ENCODE data around the gene TBC1D12.

DNA sequence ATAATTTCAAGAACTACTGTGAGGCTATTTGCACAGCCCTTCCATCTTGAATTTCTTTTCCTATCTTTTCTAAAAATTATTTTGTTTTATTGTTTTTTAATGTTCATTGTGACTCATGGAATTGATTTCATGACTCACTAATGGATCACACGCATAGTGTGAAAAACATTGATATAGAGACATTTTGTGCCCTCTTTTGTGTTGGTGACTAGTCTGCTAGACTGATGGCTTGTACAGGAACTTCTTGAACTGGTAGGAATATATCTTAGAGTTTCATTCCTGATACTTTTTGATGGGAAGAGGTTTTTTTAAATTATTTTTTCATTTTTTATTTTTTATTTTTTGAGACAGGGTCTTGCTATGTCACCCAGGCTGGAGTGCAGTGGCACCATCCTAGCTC lies 27.0 kb upstream of the TBC1D12 start:
- TF ChIP-seq, protein P1, sequence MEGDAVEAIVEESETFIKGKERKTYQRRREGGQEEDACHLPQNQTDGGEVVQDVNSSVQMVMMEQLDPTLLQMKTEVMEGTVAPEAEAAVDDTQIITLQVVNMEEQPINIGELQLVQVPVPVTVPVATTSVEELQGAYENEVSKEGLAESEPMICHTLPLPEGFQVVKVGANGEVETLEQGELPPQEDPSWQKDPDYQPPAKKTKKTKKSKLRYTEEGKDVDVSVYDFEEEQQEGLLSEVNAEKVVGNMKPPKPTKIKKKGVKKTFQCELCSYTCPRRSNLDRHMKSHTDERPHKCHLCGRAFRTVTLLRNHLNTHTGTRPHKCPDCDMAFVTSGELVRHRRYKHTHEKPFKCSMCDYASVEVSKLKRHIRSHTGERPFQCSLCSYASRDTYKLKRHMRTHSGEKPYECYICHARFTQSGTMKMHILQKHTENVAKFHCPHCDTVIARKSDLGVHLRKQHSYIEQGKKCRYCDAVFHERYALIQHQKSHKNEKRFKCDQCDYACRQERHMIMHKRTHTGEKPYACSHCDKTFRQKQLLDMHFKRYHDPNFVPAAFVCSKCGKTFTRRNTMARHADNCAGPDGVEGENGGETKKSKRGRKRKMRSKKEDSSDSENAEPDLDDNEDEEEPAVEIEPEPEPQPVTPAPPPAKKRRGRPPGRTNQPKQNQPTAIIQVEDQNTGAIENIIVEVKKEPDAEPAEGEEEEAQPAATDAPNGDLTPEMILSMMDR (IDR thresholded peaks at IDR 0.05): no peak
- TF ChIP-seq POLR2A (IDR thresholded peaks at IDR 0.05): no peak

Measured in vagina (tissue), 2 donors.